K562 (cell line): ENCODE results near the gene TFF1.

Experiments
- CBX8 ChIP-seq: fragments of 200-600 bp; sonication (generic); IDR thresholded peaks from 2 replicates; pipeline ENCODE4 v1.6.1; 2012; ENCODE audit warnings: borderline replicate concordance, mixed run types, low read depth, mild to moderate bottlenecking, moderate library complexity, mixed read lengths, low read length, control low read depth, inconsistent platforms; ENCODE audit not compliant: poor library complexity, severe bottlenecking; ENCODE audit errors: extremely low read depth
- CTCF ChIP-seq, 3 experiments: IDR thresholded peaks in 2 of 3; conservative IDR thresholded peaks in 1 of 3; 2 replicates each; pipeline ENCODE4 v1.5.1; 2011 to 2012; ENCODE audit warnings: low read length in 3 of 3, mild to moderate bottlenecking in 3 of 3, control low read depth in 2 of 3, improper control_type of control experiment in 1 of 3, inconsistent platforms in 1 of 3, low read depth in 1 of 3, mixed read lengths in 1 of 3, moderate library complexity in 1 of 3; ENCODE audit not compliant: insufficient read depth in 2 of 3
- RBFOX2 ChIP-seq: fragments of 200-400 bp; formaldehyde crosslinking; IDR thresholded peaks from 2 replicates; pipeline ENCODE4 v1.6.1; 2017; ENCODE audit warnings: low read depth, mild to moderate bottlenecking, low read length, moderate library complexity
- REST ChIP-seq, 2 experiments: fragments of 450-650 bp; formaldehyde crosslinking in 1 of 2; IDR thresholded peaks; 2 replicates each; pipeline versions ENCODE4 v1.4.0 to v1.6.1; 2014 to 2020; ENCODE audit warnings: mild to moderate bottlenecking in 2 of 2, borderline replicate concordance in 1 of 2, low read depth in 1 of 2
- TCF7L2 ChIP-seq: fragments of 150-350 bp; IDR thresholded peaks from 2 replicates; pipeline ENCODE4 v1.6.1; 2016; ENCODE audit warnings: low read depth, mild to moderate bottlenecking, low read length, moderate library complexity
- ZNF140 ChIP-seq: fragments of 250-450 bp; sonication (Bioruptor Pico); IDR thresholded peaks from 2 replicates; pipeline ENCODE4 v1.8.0; 2021; ENCODE audit warnings: moderate library complexity, mild to moderate bottlenecking, inconsistent platforms
- ZNF316 ChIP-seq: fragments of 450-650 bp; IDR thresholded peaks from 2 replicates; pipeline ENCODE4 v1.6.1; 2016
- TF ChIP-seq, protein P1 (sequence below): fragments of 450-650 bp; IDR thresholded peaks from 2 replicates; pipeline ENCODE4 v1.6.1; 2018; ENCODE audit not compliant: partially characterized antibody
- TF ChIP-seq, protein P2 (sequence below): fragments of 200-800 bp; sonication (Bioruptor generic); IDR thresholded peaks from 2 replicates; pipeline ENCODE4 v1.6.1; 2017; ENCODE audit warnings: missing genetic modification characterization, missing compliant biosample characterization

DNA sequence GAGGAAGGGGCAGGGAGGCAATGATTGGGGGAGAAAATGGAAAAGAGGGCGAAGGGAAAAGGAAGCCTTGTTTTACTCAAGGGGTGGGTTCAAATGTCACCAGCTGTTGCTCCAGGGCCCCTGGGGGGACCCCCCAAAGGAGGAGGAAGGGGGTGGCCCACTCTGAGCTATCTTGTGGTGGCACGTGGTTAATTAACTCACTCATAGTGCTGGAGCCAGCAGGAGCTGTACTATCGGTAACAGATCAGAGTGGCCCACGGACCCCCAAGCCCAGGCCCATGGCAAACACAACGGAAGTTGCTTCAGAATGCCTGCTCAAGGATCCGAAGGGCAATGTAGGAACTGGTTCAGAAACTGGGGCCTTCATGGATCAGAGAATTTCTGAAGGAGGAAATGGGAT is 22.8 kb downstream of the TFF1 start:
- TF ChIP-seq TCF7L2: no peak
- no peak for TF ChIP-seq ZNF140 (CRISPR knock-in tag)
- no peak for TF ChIP-seq CBX8
- no peak for TF ChIP-seq ZNF316
- no peak for TF ChIP-seq CTCF (IDR thresholded peaks at IDR 0.05 in 2 of 3, conservative IDR thresholded peaks at IDR 0.05 in 1 of 3; ENCODE audit: insufficient read depth in 2 of 3, low read depth in 1 of 3, low read length in 3 of 3)
- TF ChIP-seq REST (IDR thresholded peaks at IDR 0.05; ENCODE audit: borderline replicate concordance): no peak
- no peak for TF ChIP-seq REST (CRISPR knock-in tag; IDR thresholded peaks at IDR 0.05; ENCODE audit: low read depth)
- TF ChIP-seq, protein P1, sequence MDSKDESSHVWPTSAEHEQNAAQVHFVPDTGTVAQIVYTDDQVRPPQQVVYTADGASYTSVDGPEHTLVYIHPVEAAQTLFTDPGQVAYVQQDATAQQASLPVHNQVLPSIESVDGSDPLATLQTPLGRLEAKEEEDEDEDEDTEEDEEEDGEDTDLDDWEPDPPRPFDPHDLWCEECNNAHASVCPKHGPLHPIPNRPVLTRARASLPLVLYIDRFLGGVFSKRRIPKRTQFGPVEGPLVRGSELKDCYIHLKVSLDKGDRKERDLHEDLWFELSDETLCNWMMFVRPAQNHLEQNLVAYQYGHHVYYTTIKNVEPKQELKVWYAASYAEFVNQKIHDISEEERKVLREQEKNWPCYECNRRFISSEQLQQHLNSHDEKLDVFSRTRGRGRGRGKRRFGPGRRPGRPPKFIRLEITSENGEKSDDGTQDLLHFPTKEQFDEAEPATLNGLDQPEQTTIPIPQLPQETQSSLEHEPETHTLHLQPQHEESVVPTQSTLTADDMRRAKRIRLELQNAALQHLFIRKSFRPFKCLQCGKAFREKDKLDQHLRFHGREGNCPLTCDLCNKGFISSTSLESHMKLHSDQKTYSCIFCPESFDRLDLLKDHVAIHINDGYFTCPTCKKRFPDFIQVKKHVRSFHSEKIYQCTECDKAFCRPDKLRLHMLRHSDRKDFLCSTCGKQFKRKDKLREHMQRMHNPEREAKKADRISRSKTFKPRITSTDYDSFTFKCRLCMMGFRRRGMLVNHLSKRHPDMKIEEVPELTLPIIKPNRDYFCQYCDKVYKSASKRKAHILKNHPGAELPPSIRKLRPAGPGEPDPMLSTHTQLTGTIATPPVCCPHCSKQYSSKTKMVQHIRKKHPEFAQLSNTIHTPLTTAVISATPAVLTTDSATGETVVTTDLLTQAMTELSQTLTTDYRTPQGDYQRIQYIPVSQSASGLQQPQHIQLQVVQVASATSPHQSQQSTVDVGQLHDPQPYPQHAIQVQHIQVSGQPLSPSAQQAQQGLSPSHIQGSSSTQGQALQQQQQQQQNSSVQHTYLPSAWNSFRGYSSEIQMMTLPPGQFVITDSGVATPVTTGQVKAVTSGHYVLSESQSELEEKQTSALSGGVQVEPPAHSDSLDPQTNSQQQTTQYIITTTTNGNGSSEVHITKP: no peak
- no peak for TF ChIP-seq RBFOX2
- TF ChIP-seq, protein P2, sequence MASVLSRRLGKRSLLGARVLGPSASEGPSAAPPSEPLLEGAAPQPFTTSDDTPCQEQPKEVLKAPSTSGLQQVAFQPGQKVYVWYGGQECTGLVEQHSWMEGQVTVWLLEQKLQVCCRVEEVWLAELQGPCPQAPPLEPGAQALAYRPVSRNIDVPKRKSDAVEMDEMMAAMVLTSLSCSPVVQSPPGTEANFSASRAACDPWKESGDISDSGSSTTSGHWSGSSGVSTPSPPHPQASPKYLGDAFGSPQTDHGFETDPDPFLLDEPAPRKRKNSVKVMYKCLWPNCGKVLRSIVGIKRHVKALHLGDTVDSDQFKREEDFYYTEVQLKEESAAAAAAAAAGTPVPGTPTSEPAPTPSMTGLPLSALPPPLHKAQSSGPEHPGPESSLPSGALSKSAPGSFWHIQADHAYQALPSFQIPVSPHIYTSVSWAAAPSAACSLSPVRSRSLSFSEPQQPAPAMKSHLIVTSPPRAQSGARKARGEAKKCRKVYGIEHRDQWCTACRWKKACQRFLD (CRISPR knock-in tag): no peak
